Keratinocyte (primary cell): ENCODE measurements around the gene QRICH1. TPM values are rescaled to one million over a fixed set of nuclear protein-coding genes. Genes with fewer than 3 reads are reported as not detected.

ENCODE experiments used
- DNase-seq: peaks from one replicate; pipeline ENCODE4 v3.0.0-alpha.2; 2011; ENCODE audit warnings: low read depth, missing footprints, low spot score
- FAIRE-seq: peaks from 2 replicates; lab custom pipeline; 2011; peaks lifted over from hg19 to GRCh38; lab: Jason Lieb, UNC
- H2AFZ ChIP-seq: 2 replicates; pipeline ENCODE4 v1.6.0; 2012; ENCODE audit warnings: low read length, control low read depth, inconsistent platforms; ENCODE audit not compliant: control insufficient read depth
- H3K27ac ChIP-seq: 2 replicates; pipeline ENCODE4 v1.5.1; 2011; ENCODE audit warnings: low read length; ENCODE audit not compliant: control insufficient read depth, insufficient read depth
- H3K27me3 ChIP-seq: 3 replicates; pipeline ENCODE4 v1.6.0; 2011; ENCODE audit warnings: low read length; ENCODE audit not compliant: control insufficient read depth, insufficient read depth; ENCODE audit errors: extremely low read depth
- H3K36me3 ChIP-seq, 2 experiments: 2 replicates in 1 of 2; 3 replicates in 1 of 2; pipeline ENCODE4 v1.5.1; 2011; ENCODE audit warnings: low read length in 2 of 2, mild to moderate bottlenecking in 1 of 2; ENCODE audit not compliant: control insufficient read depth in 2 of 2, insufficient read depth in 2 of 2; ENCODE audit errors: extremely low read depth in 1 of 2
- H3K4me1 ChIP-seq: 3 replicates; pipeline ENCODE4 v1.5.1; 2011; ENCODE audit warnings: low read length; ENCODE audit not compliant: control insufficient read depth, insufficient read depth; ENCODE audit errors: extremely low read depth
- H3K4me2 ChIP-seq: 3 replicates; pipeline ENCODE4 v1.6.0; 2011; ENCODE audit warnings: low read depth, low read length; ENCODE audit not compliant: control insufficient read depth, insufficient read depth; ENCODE audit errors: extremely low read depth
- H3K4me3 ChIP-seq, 3 experiments: fragments of 200-600 bp in 1 of 3; sonication (generic) in 1 of 3; 2 replicates in 2 of 3; 3 replicates in 1 of 3; pipeline ENCODE4 v1.5.1; 2011 to 2016; ENCODE audit warnings: low read length in 3 of 3, mild to moderate bottlenecking in 3 of 3, control low read depth in 2 of 3, inconsistent platforms in 1 of 3, low read depth in 1 of 3, mixed read lengths in 1 of 3, mixed run types in 1 of 3, moderate library complexity in 1 of 3; ENCODE audit not compliant: control insufficient read depth in 2 of 3, insufficient read depth in 2 of 3; ENCODE audit errors: extremely low read depth in 1 of 3
- H3K79me2 ChIP-seq: 2 replicates; pipeline ENCODE4 v1.6.0; 2012; ENCODE audit warnings: low read length; ENCODE audit not compliant: control insufficient read depth, insufficient read depth
- H3K9ac ChIP-seq: 3 replicates; pipeline ENCODE4 v1.6.0; 2011; ENCODE audit warnings: low read length; ENCODE audit not compliant: control insufficient read depth, insufficient read depth; ENCODE audit errors: extremely low read depth
- H3K9me1 ChIP-seq: 3 replicates; pipeline ENCODE4 v1.6.0; 2011; ENCODE audit warnings: low read length; ENCODE audit not compliant: control insufficient read depth, insufficient read depth; ENCODE audit errors: extremely low read depth
- H3K9me3 ChIP-seq: 2 replicates; pipeline ENCODE4 v1.5.1; 2012; ENCODE audit warnings: low read depth, low read length; ENCODE audit not compliant: control insufficient read depth
- H4K20me1 ChIP-seq: 3 replicates; pipeline ENCODE4 v1.6.0; 2011; ENCODE audit warnings: low read length; ENCODE audit not compliant: control insufficient read depth, insufficient read depth; ENCODE audit errors: extremely low read depth
- CTCF ChIP-seq, 3 experiments: IDR thresholded peaks in 1 of 3; conservative IDR thresholded peaks in 1 of 3; optimal IDR thresholded peaks in 1 of 3; 2 replicates in 2 of 3; 3 replicates in 1 of 3; pipeline versions ENCODE3 to v1.5.1; 2011; ENCODE audit warnings: low read length in 3 of 3, mild to moderate bottlenecking in 3 of 3, moderate library complexity in 2 of 3, control low read depth in 1 of 3, inconsistent platforms in 1 of 3; ENCODE audit not compliant: insufficient read depth in 2 of 3; ENCODE audit errors: extremely low read depth in 1 of 3
- EZH2 ChIP-seq: IDR thresholded peaks from one replicate; pipeline ENCODE4 v1.6.1; 2012; ENCODE audit warnings: inconsistent platforms, mild to moderate bottlenecking, low read length, moderate library complexity
- dilution Hi-C: fragments of 300-500 bp; cut with MboI; formaldehyde crosslinking; loops from one replicate; pipeline ENCODE4 v1.7.0; 2020; ENCODE audit warnings: low sequenced_read_pairs; ENCODE audit not compliant: extremely low pct_ligation_motif_present
- polyA plus RNA-seq, 5 experiments: library from polyadenylated mRNA; depleted of rRNA in 3 of 5; stranded (reverse) in 3 of 5; stranded (forward) in 1 of 5; unstranded in 1 of 5; fragments of >200 nt; gene quantifications; 1 replicate in 1 of 5; 2 replicates in 3 of 5; 3 replicates in 1 of 5; pipeline versions ENCODE4 v1.2.1 to v1.2.3, GENCODE V29; 2011 to 2012; ENCODE audit warnings: missing spikeins in 2 of 5, low read depth in 1 of 5, low replicate concordance in 1 of 5

The QRICH1 gene
- polyA plus RNA-seq, 1 donor (not counting 4 experiments of a cell fraction or from before 2014, with no cell fraction given) = 60.4 TPM

GRCh38 chr3:49020330-49021212 is 73.3 kb downstream of the QRICH1 start:
- Histone ChIP-seq H3K9me3 (no peaks in the 10 kb centered on the region), H3K4me2 (peak overlapping the region; percentile 99), H3K9me1 (no peaks in the 10 kb centered on the region), H3K27me3 (no peaks in the 10 kb centered on the region), H3K36me3 (peaks cover 19 to 30% of the 10 kb centered on the region in 2 experiments), H3K4me3 (peak overlapping the region; percentile 80 to 97 (median 93)), H3K79me2 (peaks cover 51% of the 10 kb centered on the region), H3K4me1 (peaks cover 36% of the 10 kb centered on the region), H3K9ac (peak overlapping the region; percentile 90), H4K20me1 (peaks cover 8% of the 10 kb centered on the region), H2AFZ (peak overlapping the region; percentile 26), H3K27ac (peak overlapping the region; percentile 91)
- TF ChIP-seq EZH2 (no peak), CTCF (optimal IDR thresholded peaks at IDR 0.05 in 1 of 3, IDR thresholded peaks at IDR 0.05 in 1 of 3, conservative IDR thresholded peaks at IDR 0.05 in 1 of 3; ENCODE audit: extremely low read depth in 1 of 3, insufficient read depth in 2 of 3, low read length in 3 of 3) (no peak)
- no peak for DNase-seq
- dilution Hi-C loops = no loop called here
- no peak for FAIRE-seq

GRCh38 chr3:49019941-49020329 is 73.9 kb downstream of the QRICH1 start:
- dilution Hi-C loops = no loop called here
- Histone ChIP-seq H3K9ac (peak overlapping the region; percentile 90), H3K36me3 (peaks cover 16 to 30% of the 10 kb centered on the region in 2 experiments), H3K9me1 (no peaks in the 10 kb centered on the region), H3K4me3 (peak overlapping the region; percentile 80 to 97 (median 93)), H3K79me2 (peaks cover 46% of the 10 kb centered on the region), H3K27me3 (no peaks in the 10 kb centered on the region), H4K20me1 (peaks cover 8% of the 10 kb centered on the region), H3K9me3 (no peaks in the 10 kb centered on the region), H3K4me1 (peaks cover 36% of the 10 kb centered on the region), H3K27ac (peak overlapping the region; percentile 91), H3K4me2 (peak overlapping the region; percentile 99), H2AFZ (peak overlapping the region; percentile 26)
- no peak for TF ChIP-seq EZH2
- TF ChIP-seq CTCF (optimal IDR thresholded peaks at IDR 0.05 in 1 of 3, IDR thresholded peaks at IDR 0.05 in 1 of 3, conservative IDR thresholded peaks at IDR 0.05 in 1 of 3; ENCODE audit: extremely low read depth in 1 of 3, insufficient read depth in 2 of 3, low read length in 3 of 3) = no peak
- no peak for DNase-seq
- FAIRE-seq = no peak
